Activated naive CD8-positive, alpha-beta T cell treated with anti-CD3 and anti-CD28 coated beads, Interleukin-2, amount 50 U/mL, for 24 hours (primary cell): ENCODE results near the gene DPYSL5.
"Not testable (repeated sequence)": the region's sequence is repeated elsewhere in the genome, so short reads cannot be mapped to it uniquely, and the experiment has no call there.

Source experiments
- ATAC-seq: fragments of 150-1000 bp; cut with Tn5 transposase; one replicate; pipeline ENCODE4 v1.10.0; 2021
- DNase-seq: peaks from one replicate; pipeline ENCODE4 v3.0.0; 2021
- H3K27ac Mint-ChIP-seq: one replicate; pipeline ENCODE4 v1.8.0; 2021; ENCODE audit warnings: mild to moderate bottlenecking, mixed read lengths
- H3K27me3 Mint-ChIP-seq: one replicate; pipeline ENCODE4 v1.8.0; 2021; ENCODE audit warnings: mixed read lengths
- H3K36me3 Mint-ChIP-seq: one replicate; pipeline ENCODE4 v1.8.0; 2021; ENCODE audit warnings: low read depth, mixed read lengths
- H3K4me1 Mint-ChIP-seq: one replicate; pipeline ENCODE4 v1.8.0; 2021; ENCODE audit warnings: mixed read lengths
- H3K4me3 Mint-ChIP-seq: one replicate; pipeline ENCODE4 v1.8.0; 2021; ENCODE audit warnings: mild to moderate bottlenecking, moderate library complexity, mixed read lengths
- H3K9me3 Mint-ChIP-seq: one replicate; pipeline ENCODE4 v1.8.0; 2021; ENCODE audit warnings: mixed read lengths

The DPYSL5 gene

DNA sequence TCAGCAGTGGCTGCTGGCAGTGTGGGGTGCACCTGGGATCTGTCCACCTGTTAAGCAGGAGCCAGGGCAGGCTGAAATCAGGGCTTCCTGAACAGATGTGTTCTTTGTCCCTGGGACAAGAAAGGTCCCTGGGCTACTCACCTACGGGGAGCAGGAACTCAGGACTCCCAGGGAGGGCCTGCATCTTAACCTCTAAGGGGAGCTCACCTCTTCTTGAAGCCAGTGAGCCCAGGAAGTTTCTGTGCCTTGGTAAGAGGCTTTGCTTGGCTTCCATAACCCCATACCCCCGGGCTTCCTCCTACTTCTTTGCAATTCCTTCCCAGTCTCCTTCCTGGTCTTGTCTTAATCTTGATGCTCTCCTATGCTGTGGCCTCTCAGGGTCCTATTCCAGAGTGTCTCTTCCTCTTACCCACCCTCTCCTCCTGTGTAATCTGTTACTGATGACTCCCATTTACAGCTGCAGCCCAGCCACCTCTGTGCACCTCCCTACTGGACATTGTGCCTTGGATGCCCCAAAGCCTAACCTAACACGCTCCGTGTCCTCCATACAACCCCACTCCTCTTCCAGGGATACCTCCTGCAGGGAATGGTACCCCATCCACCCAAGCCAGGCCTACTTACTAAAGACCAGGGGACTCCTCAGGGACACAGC is 66.9 kb downstream of the DPYSL5 start:
- DNase-seq (no peak), ATAC-seq (no peak)
- Mint-ChIP-seq H3K27me3 (peaks cover 5% of the 10 kb centered on the region), H3K36me3 (no peaks in the 10 kb centered on the region), H3K4me1 (no peaks in the 10 kb centered on the region), H3K27ac (no peak overlapping the region), H3K4me3 (no peak overlapping the region), H3K9me3 (no peaks in the 10 kb centered on the region)

DNA sequence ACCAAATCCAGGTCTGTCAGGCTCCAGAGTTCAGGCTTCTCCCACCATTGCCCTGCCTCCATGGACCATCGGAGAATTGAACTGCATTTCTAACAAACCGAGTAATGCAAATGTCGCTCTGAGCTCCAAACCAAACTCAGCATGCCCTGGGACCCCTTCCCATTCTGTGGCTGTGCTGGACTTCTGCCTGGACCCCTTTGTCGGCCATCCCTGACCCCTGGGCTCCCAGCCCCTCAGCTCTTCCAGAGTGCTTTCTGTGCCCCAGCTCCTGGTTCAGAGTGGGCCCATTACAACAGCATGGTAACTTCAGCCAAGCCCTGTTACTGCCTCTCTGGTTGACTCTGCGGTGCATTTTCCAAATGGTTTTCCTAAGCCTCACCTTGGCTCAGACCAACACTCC is 67.4 kb downstream of the DPYSL5 start:
- ATAC-seq, result no peak
- Mint-ChIP-seq H3K36me3 (no peaks in the 10 kb centered on the region), H3K4me3 (no peak overlapping the region), H3K27me3 (peaks cover 6% of the 10 kb centered on the region), H3K4me1 (no peaks in the 10 kb centered on the region), H3K27ac (no peak overlapping the region), H3K9me3 (no peaks in the 10 kb centered on the region)
- DNase-seq, result no peak

DNA sequence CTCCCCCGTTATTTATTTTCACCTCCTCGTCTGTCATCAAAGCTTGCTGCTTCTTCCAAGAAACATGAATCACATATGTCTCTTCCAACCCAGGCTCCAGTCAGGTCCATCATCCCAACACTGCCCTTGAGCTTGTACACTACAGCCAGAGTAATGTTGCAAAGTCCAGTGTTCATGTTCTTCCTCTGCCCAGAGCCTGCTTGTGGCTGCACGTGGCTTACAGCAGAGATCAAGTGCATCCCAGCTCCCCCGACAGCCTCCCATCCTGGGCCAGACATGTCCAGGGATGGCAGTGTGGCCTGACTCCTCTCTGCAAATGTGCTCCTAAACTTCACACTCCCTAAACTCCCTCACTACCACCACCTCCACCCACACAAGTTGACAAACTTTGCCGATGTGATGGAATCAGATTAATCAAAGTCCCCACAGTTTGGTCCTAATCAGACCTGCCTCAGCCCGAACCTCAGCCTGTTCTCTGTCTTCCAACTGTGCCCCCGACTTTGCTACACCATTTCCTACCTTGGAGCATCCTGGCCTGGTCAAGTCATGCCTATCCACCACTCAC is 68.3 kb downstream of the DPYSL5 start:
- no peak overlapping the region for H3K27ac Mint-ChIP-seq
- ATAC-seq (no peak), DNase-seq (no peak)
- H3K4me3 Mint-ChIP-seq, result no peak overlapping the region
- peaks cover 12% of the 10 kb centered on the region for H3K27me3 Mint-ChIP-seq
- no peaks in the 10 kb centered on the region for H3K9me3 Mint-ChIP-seq
- H3K36me3 Mint-ChIP-seq, result no peaks in the 10 kb centered on the region
- no peaks in the 10 kb centered on the region for H3K4me1 Mint-ChIP-seq

DNA sequence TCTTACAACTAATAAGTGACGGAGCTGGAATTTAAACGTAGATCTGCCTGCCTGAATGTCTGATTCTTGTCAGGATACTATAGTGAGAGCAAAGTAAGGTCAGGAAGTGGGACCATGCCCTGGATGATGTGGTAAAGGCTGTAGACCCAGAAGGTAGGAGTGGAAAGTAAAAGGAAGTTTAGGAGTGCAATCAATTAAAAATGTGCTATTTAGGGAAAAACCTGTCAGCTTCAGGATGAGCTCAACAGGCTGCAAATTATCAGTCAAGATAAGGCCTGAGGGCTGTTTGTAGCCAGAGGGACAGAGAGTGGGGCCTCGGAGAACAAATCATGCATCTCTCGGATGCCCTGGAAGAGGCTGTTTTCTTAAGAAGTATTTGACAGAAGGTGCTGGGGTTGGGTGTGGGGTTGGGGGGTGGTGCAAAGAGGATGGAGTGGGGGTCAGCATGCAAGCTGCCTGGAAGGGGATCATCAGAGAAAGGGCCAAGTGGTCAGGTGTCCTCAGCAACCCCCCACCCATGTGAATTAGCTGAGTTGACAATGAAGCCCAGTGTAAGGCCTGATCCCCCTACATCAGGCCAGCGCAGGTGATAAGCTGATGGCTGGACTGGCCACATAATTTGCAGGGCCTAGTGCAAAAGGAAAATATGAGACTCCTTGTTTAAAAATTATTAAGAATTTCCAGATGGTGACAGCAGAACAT is 69.4 kb downstream of the DPYSL5 start:
- no peaks in the 10 kb centered on the region for H3K36me3 Mint-ChIP-seq
- H3K27me3 Mint-ChIP-seq, result peaks cover 19% of the 10 kb centered on the region
- ATAC-seq (no peak), DNase-seq (no peak)
- H3K4me1 Mint-ChIP-seq, result no peaks in the 10 kb centered on the region
- H3K27ac Mint-ChIP-seq, result no peak overlapping the region
- no peaks in the 10 kb centered on the region for H3K9me3 Mint-ChIP-seq
- H3K4me3 Mint-ChIP-seq, result no peak overlapping the region

DNA sequence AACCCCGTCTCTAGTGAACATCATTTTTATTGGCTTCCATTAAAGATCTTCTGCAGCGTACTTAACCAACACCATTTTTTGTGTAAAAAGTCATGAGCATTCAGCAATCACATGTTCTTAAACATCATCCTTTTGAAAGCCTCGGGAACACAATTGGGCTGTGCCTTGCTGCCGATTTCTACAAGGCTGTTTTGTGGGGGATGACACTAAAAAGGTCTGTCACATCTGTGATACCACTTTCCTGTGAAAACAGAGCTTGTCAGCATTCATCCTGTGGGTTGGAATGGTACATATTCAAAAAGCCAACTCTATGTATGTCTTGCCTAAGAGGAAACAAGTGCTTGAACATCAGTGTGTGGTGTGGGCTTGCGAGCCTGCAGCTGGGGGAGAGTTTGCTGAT is 73.4 kb downstream of the DPYSL5 start:
- H3K27me3 Mint-ChIP-seq, result peaks cover 26% of the 10 kb centered on the region
- H3K27ac Mint-ChIP-seq, result no peak overlapping the region
- no peaks in the 10 kb centered on the region for H3K36me3 Mint-ChIP-seq

DNA sequence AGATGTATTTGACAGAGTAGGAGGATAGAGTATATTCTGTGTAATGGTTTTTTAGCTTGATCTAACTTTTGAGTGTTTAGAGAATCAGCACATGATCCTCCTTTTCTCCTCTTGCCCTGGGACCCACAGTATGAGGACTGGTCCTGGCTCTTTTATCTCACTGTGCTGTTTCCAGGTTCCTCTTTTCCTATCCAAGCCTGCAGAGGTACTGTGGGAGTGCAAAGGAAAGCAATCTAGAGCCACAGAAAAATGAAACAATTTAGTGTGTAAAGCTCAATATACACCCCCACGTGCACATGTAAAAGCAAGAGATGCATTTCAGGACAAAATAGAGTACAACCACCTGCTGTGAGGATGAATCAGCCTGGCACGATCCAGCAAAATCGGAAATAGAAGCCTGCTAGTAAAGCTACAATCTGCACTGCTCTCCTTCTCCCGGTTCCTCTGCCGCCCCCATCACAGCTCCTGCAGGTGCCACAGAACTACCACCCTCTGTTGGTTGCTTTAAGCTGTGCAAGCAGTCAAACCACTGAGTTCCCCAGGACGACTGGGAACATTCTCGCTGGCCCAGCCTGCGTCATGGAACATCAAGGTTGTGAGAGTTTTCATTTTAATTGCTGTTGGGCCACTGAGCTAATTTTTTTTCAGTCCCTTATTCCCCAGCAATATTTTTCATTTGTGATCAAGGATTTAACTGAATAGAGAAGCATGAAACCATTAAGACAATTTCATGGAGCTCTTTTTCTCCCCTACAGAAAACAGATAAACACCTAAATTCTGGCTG is 74.7 kb downstream of the DPYSL5 start:
- DNase-seq, result peak; percentile 43
- H3K4me1 Mint-ChIP-seq, result peaks cover 8% of the 10 kb centered on the region

More for the DNA sequence above, 73.4 kb downstream of the DPYSL5 start:
- ATAC-seq, result no peak
- Mint-ChIP-seq H3K4me1 (peaks cover 8% of the 10 kb centered on the region), H3K4me3 (no peak overlapping the region), H3K9me3 (no peaks in the 10 kb centered on the region)
- DNase-seq, result no peak

DNA sequence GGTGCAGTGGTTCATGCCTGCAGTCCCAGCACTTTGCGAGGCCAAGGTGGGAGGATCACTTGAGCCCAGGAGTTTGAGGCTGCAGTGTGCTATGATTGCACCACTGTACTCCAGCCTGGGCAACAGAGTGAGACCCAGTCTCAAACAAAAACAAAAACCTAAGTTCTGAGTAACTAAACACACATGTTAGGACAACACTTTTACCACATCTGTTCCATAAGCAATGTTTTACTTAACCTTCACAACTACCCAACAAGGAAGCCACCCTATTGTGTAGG is 75.2 kb downstream of the DPYSL5 start:
- ATAC-seq, H3K9me3 Mint-ChIP-seq, H3K36me3 Mint-ChIP-seq: not testable (repeated sequence)

More for the DNA sequence above, 74.7 kb downstream of the DPYSL5 start:
- Mint-ChIP-seq H3K4me3 (no peak overlapping the region), H3K9me3 (no peaks in the 10 kb centered on the region), H3K27me3 (peaks cover 26% of the 10 kb centered on the region), H3K27ac (no peak overlapping the region), H3K36me3 (no peaks in the 10 kb centered on the region)
- ATAC-seq, result peak; percentile 91

DNA sequence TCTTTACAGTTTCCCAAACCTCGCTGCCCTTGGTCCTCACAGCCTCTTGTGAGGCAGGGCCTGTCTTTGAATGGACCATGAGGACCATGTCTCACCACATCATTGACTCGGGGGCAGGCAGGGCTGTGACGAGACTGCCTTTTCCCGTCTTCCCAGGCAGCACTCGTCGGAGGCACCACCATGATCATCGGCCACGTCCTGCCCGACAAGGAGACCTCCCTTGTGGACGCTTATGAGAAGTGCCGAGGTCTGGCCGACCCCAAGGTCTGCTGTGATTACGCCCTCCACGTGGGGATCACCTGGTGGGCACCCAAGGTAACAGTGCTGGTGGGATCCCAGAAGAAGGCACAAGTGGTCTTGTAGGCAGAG is 76.8 kb downstream of the DPYSL5 start:
- Mint-ChIP-seq H3K36me3 (no peaks in the 10 kb centered on the region), H3K9me3 (no peaks in the 10 kb centered on the region), H3K4me1 (peaks cover 8% of the 10 kb centered on the region), H3K27ac (no peak overlapping the region), H3K27me3 (peaks cover 28% of the 10 kb centered on the region), H3K4me3 (no peak overlapping the region)
- ATAC-seq, result no peak
- DNase-seq, result no peak

More for the DNA sequence above, 75.2 kb downstream of the DPYSL5 start:
- not testable (repeated sequence) for H3K27ac Mint-ChIP-seq, DNase-seq, H3K4me1 Mint-ChIP-seq, H3K4me3 Mint-ChIP-seq
- peaks cover 26% of the 10 kb centered on the region for H3K27me3 Mint-ChIP-seq

DNA sequence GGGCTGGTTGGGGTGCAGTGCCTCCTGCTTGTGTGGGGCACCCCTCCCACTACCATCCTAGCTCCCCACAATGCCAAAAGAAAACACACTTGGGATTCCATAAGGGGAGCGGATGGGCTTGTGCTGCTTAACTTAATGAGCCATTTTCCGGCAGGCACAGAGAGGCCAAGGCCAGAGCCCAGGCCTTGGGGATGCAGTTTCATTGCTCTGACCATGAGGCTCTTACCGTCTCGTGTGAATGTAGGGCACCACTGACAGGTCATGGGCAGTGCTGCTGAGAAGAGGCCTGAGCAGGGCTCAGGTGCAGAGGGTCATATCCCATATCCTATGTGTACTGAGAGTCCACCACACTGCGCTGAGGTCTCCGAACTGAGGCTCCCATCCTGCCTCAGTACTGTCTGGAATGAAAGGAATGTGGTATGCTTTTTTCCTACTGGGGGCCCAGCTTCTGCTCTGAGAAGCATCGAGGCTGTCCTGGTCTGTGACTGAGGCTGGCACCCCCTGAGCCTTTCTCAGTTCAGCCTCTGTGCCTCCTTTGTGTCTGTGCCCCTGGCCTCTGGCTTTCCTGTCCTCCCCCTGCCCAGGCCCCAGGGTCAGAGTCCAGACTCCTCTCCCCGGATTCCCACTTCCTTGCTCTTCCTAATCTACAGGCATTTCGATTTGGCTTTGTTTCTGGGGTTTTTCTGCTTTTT is 77.3 kb downstream of the DPYSL5 start:
- no peak for ATAC-seq
- Mint-ChIP-seq H3K4me1 (peaks cover 8% of the 10 kb centered on the region), H3K9me3 (no peaks in the 10 kb centered on the region), H3K27me3 (peaks cover 28% of the 10 kb centered on the region), H3K27ac (no peak overlapping the region), H3K36me3 (no peaks in the 10 kb centered on the region), H3K4me3 (no peak overlapping the region)
- no peak for DNase-seq

DNA sequence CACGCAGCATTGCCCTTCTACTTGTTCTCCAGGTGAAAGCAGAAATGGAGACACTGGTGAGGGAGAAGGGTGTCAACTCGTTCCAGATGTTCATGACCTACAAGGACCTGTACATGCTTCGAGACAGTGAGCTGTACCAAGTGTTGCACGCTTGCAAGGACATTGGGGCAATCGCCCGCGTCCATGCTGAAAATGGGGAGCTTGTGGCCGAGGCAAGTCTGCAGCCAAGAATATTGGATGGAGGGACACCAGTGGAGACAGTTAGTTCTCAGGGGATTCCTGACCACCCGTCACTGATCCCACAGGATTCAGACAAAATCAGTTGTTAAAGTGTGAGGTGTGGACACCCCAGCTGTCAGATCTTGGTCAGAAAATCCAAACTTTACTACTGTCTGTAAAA is 79.3 kb downstream of the DPYSL5 start:
- ATAC-seq (no peak), DNase-seq (no peak)
- Mint-ChIP-seq H3K4me3 (no peak overlapping the region), H3K4me1 (peaks cover 8% of the 10 kb centered on the region), H3K9me3 (no peaks in the 10 kb centered on the region), H3K27ac (no peak overlapping the region), H3K27me3 (peaks cover 14% of the 10 kb centered on the region), H3K36me3 (no peaks in the 10 kb centered on the region)

DNA sequence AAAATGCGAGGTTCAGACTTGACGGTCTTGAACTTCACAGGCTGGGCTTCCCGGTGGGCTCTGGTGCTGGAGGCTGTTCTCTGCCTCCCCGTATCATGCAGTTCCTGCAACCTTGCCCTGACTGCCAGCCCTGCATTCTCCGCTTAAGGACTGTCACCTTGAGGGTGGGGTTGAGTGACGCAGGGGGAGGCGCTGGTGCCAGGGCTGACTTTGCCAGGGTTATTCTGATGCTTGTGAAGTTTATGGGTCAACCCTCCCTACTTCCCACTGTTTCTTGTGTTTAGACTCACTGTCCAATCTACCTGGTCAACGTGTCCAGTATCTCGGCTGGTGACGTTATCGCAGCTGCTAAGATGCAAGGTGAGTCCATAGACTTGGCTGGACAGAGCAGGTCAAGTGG is 85.0 kb downstream of the DPYSL5 start:
- no peaks in the 10 kb centered on the region for H3K9me3 Mint-ChIP-seq
- no peak overlapping the region for H3K4me3 Mint-ChIP-seq
- H3K4me1 Mint-ChIP-seq, result no peaks in the 10 kb centered on the region
- DNase-seq (no peak), ATAC-seq (no peak)
- peaks cover 4% of the 10 kb centered on the region for H3K27me3 Mint-ChIP-seq
- no peaks in the 10 kb centered on the region for H3K36me3 Mint-ChIP-seq
- no peak overlapping the region for H3K27ac Mint-ChIP-seq

DNA sequence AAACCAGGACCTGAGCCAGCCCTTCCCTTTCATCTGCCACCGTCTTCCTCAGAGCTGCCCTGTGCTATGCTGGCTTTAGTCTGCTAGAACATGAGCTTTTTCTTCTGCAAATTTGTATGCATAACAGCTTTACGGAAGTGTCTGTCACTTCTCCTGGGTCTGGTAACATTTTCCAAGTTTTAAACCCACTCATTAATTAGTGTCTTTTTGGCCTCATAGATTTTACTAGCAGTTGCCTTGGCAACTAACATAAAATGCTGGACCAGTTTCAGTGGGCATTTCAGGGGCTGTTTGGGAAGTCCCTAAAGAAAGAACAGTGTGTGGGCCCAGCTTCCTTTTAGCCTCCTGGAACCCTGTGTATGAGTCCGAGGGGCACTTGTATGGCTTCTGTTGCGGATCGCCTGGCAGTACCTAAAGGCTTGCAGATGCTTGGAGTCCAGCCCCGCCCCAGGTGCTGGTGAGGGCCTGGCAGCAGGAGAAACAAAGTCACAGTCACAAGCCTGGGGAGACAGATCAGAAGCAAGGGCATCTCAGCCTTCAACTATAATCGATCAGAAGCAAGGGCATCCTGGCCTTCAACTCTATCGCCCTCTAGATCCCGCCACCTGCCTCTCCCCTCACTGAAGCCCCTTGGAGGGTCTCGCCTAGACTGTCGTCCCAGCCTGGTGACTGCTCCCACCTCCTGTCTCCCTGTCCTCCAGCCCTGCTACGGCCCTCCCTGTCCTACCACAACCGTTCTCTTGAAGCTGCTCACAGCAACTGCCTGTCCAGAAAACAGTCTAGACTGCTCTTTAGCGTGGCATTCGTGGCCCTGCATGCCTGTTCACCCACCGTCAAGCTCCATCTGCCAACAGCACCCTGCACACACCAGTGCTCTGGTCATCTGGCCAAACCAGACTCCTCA is 85.8 kb downstream of the DPYSL5 start:
- DNase-seq (no peak), ATAC-seq (no peak)
- no peaks in the 10 kb centered on the region for H3K4me1 Mint-ChIP-seq
- no peak overlapping the region for H3K27ac Mint-ChIP-seq
- H3K27me3 Mint-ChIP-seq, result peaks cover 4% of the 10 kb centered on the region
- no peaks in the 10 kb centered on the region for H3K9me3 Mint-ChIP-seq
- no peaks in the 10 kb centered on the region for H3K36me3 Mint-ChIP-seq
- no peak overlapping the region for H3K4me3 Mint-ChIP-seq

DNA sequence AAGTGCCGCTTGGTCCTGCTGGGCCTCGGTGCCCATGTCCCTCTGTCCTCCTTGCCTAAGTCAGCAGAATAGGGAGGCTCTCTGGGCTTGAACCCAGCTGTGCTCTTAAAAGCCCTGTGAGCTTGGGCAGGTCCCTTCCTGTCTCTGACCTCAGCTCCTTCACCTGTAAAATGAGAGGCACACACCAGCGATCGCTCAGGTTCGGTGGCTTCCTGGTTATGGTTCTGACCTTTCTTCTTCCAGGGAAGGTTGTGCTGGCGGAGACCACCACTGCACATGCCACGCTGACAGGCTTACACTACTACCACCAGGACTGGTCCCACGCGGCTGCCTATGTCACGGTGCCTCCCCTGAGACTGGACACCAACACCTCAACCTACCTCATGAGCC is 86.4 kb downstream of the DPYSL5 start:
- Mint-ChIP-seq H3K9me3 (no peaks in the 10 kb centered on the region), H3K36me3 (no peaks in the 10 kb centered on the region), H3K4me3 (no peak overlapping the region), H3K4me1 (no peaks in the 10 kb centered on the region), H3K27ac (no peak overlapping the region), H3K27me3 (peaks cover 4% of the 10 kb centered on the region)
- ATAC-seq (no peak), DNase-seq (no peak)

DNA sequence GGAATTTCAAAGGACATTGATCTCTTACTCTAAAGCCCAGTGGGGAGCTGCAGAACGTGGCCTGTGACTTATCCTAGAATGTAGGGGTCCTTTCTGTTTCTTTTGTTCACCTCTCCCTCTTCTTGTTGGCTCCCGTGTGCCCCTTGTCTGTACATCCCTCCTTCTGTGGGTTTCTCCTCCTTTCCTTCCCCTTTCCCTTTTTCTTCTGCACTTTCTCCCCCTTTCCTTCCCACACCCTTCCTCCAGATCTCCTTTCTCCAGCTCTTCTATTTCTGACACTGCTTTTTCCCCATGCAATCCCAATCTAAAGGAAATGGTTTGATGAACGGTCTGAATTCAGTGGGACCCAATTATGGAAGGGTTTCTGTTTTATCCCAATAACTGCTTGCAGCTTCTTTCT is 87.1 kb downstream of the DPYSL5 start:
- no peak overlapping the region for H3K4me3 Mint-ChIP-seq
- no peaks in the 10 kb centered on the region for H3K36me3 Mint-ChIP-seq
- ATAC-seq (no peak), DNase-seq (no peak)
- H3K9me3 Mint-ChIP-seq, result no peaks in the 10 kb centered on the region
- H3K27me3 Mint-ChIP-seq, result peaks cover 2% of the 10 kb centered on the region
- no peaks in the 10 kb centered on the region for H3K4me1 Mint-ChIP-seq
- no peak overlapping the region for H3K27ac Mint-ChIP-seq
